Lower lobe of right lung (tissue), 2 donors: ENCODE results near the gene DTWD1. TPM values are rescaled to one million over a fixed set of nuclear protein-coding genes. Genes with fewer than 3 reads are reported as not detected.
"Not testable (repeated sequence)": the region's sequence is repeated elsewhere in the genome, so short reads cannot be mapped to it uniquely, and the experiment has no call there.

ENCODE experiments used
- ATAC-seq, 2 donors: fragments of 200-7000 bp; cut with Tn5 transposase; one replicate each; pipeline ENCODE4 v1.9.1; 2020 to 2022; ENCODE audit warnings: mild to moderate bottlenecking in 2 of 2, moderate library complexity in 2 of 2
- DNase-seq: peaks from one replicate; pipeline ENCODE4 v3.0.0-alpha.2; 2020
- H3K27ac ChIP-seq: fragments of 200-600 bp; one replicate; pipeline ENCODE4 v1.8.0; 2022
- H3K27me3 ChIP-seq: fragments of 200-600 bp; one replicate; pipeline ENCODE4 v1.8.0; 2022; ENCODE audit warnings: low read depth
- H3K36me3 ChIP-seq: fragments of 200-600 bp; one replicate; pipeline ENCODE4 v1.8.0; 2022; ENCODE audit warnings: mild to moderate bottlenecking
- H3K4me1 ChIP-seq: fragments of 200-600 bp; one replicate; pipeline ENCODE4 v1.8.0; 2022
- H3K4me3 ChIP-seq: fragments of 200-600 bp; one replicate; pipeline ENCODE4 v1.8.0; 2022; ENCODE audit warnings: mild to moderate bottlenecking
- H3K9me3 ChIP-seq: fragments of 200-600 bp; one replicate; pipeline ENCODE4 v1.8.0; 2022
- intact Hi-C: fragments of 100-400 bp; cut with DNase I; formaldehyde crosslinking; loops from one replicate; pipeline ENCODE4 v1.11.0; 2022
- total RNA-seq: library from RNA; stranded (reverse); fragmentation: NEBNext Ultra II Directional; extraction: Animal tissue kit (Norgen Biotek cat#: 25700); gene quantifications from one replicate; pipeline ENCODE4 v1.2.1, GENCODE V29; 2021
- TF ChIP-seq, protein P1 (sequence below): fragments of 200-600 bp; IDR thresholded peaks from one replicate; pipeline ENCODE4 v1.8.0; 2022; ENCODE audit warnings: antibody characterized with exemption, mild to moderate bottlenecking
- donor health status: DM: no; HTN: yes; CAD: no; lungs with severe emphysema.

DTWD1 gene
- total RNA-seq, 1 donor from 2014 or later = 29.3 TPM

- no peak overlapping the region for H3K27ac ChIP-seq
- H3K4me1 ChIP-seq = no peaks in the 10 kb centered on the region
- peaks cover 17% of the 10 kb centered on the region for H3K9me3 ChIP-seq
- ATAC-seq = peak in 1 of 2 donors; percentile 21
- intact Hi-C loops = no loop called here
- H3K36me3 ChIP-seq = no peaks in the 10 kb centered on the region
- TF ChIP-seq, protein P1, sequence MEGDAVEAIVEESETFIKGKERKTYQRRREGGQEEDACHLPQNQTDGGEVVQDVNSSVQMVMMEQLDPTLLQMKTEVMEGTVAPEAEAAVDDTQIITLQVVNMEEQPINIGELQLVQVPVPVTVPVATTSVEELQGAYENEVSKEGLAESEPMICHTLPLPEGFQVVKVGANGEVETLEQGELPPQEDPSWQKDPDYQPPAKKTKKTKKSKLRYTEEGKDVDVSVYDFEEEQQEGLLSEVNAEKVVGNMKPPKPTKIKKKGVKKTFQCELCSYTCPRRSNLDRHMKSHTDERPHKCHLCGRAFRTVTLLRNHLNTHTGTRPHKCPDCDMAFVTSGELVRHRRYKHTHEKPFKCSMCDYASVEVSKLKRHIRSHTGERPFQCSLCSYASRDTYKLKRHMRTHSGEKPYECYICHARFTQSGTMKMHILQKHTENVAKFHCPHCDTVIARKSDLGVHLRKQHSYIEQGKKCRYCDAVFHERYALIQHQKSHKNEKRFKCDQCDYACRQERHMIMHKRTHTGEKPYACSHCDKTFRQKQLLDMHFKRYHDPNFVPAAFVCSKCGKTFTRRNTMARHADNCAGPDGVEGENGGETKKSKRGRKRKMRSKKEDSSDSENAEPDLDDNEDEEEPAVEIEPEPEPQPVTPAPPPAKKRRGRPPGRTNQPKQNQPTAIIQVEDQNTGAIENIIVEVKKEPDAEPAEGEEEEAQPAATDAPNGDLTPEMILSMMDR = no peak
- no peak overlapping the region for H3K4me3 ChIP-seq
- H3K27me3 ChIP-seq = no peaks in the 10 kb centered on the region
- DNase-seq = no peak
These were observed 15.3 kb upstream of the DTWD1 start for GRCh38 chr15:49605588-49605987.

DNA sequence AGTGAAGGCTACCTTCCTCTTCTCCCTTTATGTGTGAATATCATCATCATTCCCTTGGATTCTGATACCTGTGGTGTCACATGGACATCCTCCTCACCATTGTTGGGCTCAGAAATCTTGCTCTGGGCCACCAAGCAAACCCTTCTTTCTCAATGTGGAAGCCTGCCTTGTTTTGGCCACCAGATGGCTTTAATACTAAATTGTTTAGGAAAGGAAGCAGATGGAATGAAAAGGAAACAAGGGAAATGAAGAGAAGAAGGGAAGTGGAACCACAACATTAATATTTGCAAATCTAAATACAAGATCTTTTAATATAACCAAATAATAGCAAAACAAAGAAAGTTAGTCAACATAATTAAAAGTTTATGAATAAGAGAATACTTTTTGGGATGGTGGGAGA lies 14.3 kb upstream of the DTWD1 start:
- TF ChIP-seq, protein P1 = no peak
- intact Hi-C loops = no loop called here
- Histone ChIP-seq H3K27ac (no peak overlapping the region), H3K9me3 (peaks cover 9% of the 10 kb centered on the region), H3K4me1 (no peaks in the 10 kb centered on the region), H3K36me3 (no peaks in the 10 kb centered on the region), H3K27me3 (no peaks in the 10 kb centered on the region), H3K4me3 (no peak overlapping the region)
- no peak for ATAC-seq
- no peak for DNase-seq

GRCh38 chr15:49610157-49610918 lies 10.5 kb upstream of the DTWD1 start:
- DNase-seq (no peak), ATAC-seq (no peak)
- intact Hi-C loops = no loop called here
- H3K27me3 ChIP-seq = no peaks in the 10 kb centered on the region
- H3K36me3 ChIP-seq = no peaks in the 10 kb centered on the region
- no peaks in the 10 kb centered on the region for H3K4me1 ChIP-seq
- no peak overlapping the region for H3K27ac ChIP-seq
- peaks cover 10% of the 10 kb centered on the region for H3K9me3 ChIP-seq
- H3K4me3 ChIP-seq = no peak overlapping the region
- TF ChIP-seq, protein P1 = no peak

DNA sequence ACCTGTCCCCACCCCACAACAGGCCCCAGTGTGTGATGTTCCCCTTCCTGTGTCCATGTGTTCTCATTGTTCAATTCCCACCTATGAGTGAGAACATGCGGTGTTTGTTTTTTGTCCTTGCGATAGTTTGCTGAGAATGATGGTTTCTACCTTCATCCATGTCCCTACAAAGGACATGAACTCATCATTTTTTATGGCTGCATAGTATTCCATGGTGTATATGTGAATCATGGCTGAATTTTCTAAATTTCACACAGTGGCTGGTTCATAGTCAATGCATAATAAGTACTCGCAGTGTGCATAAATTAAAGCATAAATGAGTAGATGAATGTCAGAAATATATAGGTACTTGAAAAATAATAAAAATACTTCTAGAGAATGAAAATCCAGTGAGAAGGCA lies 8.6 kb upstream of the DTWD1 start:
- H3K36me3 ChIP-seq, H3K4me1 ChIP-seq, intact Hi-C loops, H3K27me3 ChIP-seq, DNase-seq, H3K27ac ChIP-seq, H3K9me3 ChIP-seq, ATAC-seq, H3K4me3 ChIP-seq: not testable (repeated sequence)

- ATAC-seq (no peak), DNase-seq (no peak)
- Histone ChIP-seq H3K4me1 (peaks cover 23% of the 10 kb centered on the region), H3K27me3 (no peaks in the 10 kb centered on the region), H3K36me3 (no peaks in the 10 kb centered on the region), H3K27ac (peak overlapping the region; percentile 94), H3K4me3 (no peak overlapping the region), H3K9me3 (peaks cover 7% of the 10 kb centered on the region)
- TF ChIP-seq, protein P1 = no peak
- intact Hi-C loops = no loop called here
These were observed 1.6 kb upstream of the DTWD1 start for GRCh38 chr15:49619226-49619625.

DNA sequence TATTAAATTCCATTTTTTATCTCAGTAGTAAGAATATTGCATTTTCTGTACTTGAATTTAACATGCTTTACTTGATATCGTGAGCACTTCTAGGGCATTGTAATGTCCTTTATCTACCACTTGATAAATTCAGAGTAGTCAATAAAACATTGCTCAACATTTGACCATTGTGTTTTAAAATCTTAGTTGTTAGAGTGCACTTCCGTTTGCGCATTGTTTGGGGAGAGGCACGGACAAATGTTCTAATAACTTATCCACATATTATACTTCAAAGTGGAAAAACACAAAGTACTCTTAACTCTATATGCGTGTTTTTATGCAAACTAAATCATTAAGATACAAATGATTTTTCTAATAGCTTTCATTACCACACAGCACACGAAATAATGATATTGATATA lies 649 bp upstream of the DTWD1 start:
- ATAC-seq = peak; percentile 40 to 53
- Histone ChIP-seq H3K27me3 (no peaks in the 10 kb centered on the region), H3K27ac (peak overlapping the region; percentile 94), H3K4me1 (peaks cover 23% of the 10 kb centered on the region), H3K36me3 (no peaks in the 10 kb centered on the region), H3K4me3 (peak overlapping the region; percentile 78), H3K9me3 (peaks cover under 1% of the 10 kb centered on the region)
- intact Hi-C loops = no loop called here
- TF ChIP-seq, protein P1 = peak; percentile 16
- DNase-seq = no peak
